Suppressor macrophage (primary cell): ENCODE results near the gene FABP6.
"Not testable (repeated sequence)": the region's sequence is repeated elsewhere in the genome, so short reads cannot be mapped to it uniquely, and the experiment has no call there.

Source experiments
- DNase-seq, 4 experiments: peaks; one replicate each; pipeline ENCODE4 v3.0.0-alpha.2; 2020 to 2022

FABP6 gene

DNA sequence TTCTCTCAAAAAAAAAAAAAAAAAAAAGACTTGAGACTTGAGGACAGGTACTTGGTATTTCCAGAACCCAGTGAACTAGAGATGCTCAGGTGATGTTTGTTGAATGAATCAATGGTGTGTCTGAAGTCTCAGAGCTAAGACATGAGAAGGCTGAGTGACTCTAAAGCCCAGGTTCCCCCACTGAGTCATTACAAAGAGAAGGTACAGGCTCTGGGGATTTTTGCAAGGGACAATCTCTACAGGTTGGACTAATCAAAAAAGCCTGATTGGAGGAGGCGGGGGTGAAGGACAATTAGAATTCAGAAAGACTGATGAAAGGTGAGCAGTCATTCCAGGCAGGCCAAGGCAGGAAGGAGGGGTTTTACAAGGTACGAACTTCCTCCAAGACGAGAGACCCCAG, 8.2 kb upstream of the FABP6 start:
- DNase-seq: no peak

DNA sequence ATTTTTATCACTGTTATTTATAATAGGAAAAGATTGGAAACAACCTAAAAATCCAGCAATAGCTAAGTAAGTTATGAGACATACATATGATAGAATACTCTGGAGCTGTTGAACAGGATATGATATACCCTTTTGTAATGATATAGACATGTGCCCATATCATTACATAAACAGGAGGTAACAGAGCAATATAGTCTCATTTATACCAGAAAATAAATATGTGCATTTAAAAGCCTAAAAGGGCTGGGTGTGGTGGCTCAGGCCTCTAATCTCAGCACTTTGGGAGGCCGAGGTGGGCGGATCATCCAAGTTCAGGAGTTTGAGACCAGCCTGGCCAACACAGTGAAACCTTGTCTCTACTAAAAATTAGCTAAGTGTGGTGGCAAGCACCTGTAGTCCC, 2.3 kb upstream of the FABP6 start:
- DNase-seq: no peak

DNA sequence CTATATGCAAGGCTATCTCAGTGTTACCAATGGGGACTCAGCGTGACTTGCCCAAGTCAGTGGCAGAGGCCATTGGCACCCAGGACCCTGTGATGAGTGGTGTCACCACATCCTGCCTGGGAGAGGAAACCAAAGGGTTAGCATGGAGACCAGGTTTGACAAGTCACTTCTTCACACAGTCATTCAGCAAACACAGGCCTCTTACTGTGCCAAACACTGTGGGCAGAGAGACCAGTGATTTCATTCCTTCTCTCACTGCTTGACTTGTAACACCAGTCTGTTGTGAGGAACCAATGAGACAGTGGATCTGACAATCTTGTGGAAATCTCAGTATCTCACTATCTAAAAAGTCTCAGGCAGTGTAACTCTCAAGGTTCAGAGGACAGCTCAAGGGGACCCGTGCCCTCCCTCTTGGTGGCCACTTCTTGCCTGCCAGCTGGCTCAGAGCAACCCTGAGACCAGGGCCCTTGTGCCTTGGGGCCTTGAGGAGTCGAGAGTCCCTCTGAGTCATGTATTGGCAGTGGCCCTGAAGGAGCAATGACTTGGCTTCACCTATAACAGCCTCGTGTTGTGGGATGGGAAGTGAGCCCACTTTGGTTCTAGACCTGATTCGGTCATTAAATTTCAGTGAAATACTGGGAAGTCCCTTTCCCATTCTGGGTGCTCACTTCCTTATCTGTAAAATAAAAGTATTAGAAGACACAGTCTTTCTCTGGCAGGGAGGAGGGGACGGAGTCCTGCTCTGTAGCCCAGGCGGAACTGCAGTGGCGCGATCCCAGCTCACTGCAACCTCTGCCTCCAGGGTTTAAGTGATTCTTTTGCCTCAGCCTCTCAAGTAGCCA, 1.6 kb downstream of the FABP6 start:
- peak; percentile 76 to 93 (median 86) for DNase-seq

DNA sequence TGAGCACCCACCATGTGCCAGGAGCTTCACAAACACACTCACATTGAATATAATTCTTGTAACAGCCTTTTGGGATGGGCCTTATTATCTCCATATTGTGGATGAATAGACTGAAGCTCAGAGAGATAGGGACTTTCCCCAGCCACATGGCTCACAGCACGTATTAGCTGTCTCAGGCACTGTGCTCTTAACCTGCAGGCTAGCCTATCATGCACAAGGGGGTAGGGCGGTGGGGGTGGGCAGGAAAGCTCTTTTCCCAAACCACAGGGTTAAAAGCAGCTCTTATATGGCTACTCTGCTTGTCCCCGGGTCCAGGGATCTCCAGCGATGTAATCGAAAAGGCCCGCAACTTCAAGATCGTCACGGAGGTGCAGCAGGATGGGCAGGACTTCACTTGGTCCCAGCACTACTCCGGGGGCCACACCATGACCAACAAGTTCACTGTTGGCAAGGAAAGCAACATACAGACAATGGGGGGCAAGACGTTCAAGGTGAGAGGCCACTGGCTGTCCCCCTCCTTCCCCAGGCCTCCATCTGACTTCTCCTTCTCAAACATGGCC, 2.6 kb downstream of the FABP6 start:
- peak in 2 of 4 experiments; percentile 14 to 17 for DNase-seq

DNA sequence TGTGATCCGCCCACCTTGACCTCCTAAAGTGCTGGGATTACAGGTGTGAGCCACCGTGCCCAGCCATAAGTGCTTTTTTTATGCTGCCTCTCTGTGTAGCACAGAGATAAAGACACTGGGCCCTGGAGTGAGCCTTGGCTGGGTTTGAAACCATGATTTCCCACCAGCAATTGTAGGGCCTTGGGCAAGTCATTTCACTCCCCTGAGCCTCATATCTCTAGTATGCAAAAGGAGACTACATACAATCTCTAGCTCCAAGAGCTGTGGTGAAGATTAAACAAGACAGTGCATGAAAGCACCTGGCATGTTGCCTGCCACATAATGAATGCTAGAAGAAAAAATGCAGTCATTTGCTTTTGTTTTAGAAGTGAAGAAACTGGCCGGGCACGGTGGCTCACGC, 3.9 kb downstream of the FABP6 start:
- no peak for DNase-seq

DNA sequence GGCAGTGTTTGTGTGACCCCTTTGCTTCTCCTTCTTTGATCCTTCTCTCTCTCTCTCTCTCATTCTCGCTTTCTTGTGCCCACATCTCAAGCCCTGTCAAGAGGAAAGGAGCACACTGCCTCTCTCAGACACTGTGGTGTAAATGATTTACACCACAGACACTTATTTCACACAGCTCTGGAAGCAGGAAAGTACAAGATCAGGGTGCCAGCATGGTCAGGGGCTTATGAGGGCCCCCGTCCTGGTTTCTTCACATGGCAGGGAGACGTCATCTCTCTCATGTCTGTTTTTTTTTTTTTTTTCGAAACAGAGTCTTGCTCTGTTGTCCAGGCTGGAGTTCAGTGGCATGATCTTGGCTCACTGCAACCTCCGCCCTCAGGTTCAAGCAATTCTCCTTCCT, 6.4 kb downstream of the FABP6 start:
- DNase-seq: no peak

DNA sequence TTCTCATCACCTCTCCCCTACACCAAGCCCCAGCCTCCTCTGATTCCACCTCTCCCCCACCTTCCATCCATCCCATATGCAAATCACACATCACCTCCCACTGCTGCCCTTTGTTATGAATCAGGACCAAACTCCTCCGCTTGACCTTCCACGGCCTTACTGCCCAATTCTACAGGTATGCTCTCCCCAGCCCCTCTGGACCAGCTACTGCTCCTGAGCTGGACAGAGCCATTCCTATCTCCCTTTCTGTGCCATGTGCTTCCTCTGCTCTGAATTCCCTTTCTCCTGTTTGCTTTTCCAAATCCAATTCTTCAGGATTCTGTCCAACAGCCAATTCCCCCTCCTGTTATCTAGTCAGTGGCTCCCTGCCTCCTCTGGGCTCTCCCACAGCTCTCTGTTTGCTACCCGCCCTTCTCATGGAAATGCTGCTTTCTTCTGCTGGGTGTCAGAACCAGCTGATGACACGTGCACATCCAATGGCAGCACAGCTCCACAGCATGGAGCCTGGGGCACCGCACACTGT, 8.3 kb downstream of the FABP6 start:
- DNase-seq: no peak

DNA sequence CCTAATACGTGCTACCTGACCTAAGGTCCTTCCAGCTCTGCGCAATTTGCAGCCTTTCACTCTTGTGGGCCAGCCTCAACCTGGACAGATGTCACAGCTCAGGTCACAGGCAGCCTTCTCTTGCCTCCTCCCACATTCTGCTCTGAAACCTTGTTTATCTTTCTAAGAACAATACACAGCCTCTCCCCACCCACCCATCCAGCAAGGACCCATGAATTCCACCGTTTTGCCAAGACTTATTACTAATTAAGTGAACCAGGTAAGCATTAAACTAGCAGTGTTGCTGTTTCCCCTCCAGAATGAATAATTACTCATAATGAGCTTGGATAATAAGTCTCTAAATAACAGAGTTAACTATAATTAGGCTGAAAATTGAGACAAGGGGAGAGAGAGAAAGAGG, 11.0 kb downstream of the FABP6 start:
- DNase-seq: no peak

DNA sequence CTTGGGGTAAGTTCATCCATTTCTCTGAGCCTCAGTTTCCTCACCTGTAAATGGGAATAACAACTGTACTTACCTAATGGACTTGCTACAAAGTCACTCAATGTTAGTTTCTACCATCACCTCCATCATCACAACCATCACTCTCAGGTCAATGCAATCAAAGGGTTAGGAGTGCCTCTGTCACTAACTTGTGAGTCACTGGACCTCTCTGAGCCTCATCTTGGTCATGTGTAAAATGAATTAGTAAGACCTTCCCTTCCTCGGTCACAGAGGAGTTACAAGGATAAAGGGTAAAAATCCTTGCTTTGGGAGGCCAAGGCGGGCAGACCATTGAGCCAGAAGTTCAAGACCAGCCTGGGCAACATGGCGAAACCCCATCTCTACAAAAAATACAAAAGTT, 12.8 kb downstream of the FABP6 start:
- peak in 1 of 4 experiments; percentile 13 for DNase-seq

DNA sequence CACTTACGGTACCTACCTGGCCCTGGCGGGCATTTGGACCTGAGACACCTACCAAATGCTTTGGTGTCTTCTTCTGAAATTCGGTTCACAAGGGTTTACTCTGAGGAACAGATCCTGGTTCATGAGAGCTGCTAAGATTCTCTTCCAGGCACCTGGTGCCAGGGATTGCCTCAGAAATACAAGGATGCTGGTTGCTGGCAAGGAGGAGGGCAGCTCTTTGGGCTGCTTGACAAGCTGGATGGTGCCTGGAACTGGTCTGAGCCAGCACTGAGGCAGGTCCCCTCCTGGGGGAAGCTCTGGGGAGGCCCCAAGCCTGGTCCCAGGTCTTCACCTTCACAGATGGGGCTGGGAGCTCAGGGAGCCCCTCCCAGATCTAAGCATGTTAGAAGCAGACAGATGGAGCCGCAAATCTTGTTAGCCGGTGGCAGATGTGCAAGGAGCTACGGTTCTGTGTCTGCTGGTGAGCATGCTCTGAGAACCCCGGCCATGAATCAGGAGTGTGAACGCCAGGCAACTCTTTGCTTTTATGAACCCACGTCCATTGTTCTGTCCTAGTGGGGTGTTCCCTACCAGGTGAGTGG, 16.3 kb downstream of the FABP6 start:
- no peak for DNase-seq

DNA sequence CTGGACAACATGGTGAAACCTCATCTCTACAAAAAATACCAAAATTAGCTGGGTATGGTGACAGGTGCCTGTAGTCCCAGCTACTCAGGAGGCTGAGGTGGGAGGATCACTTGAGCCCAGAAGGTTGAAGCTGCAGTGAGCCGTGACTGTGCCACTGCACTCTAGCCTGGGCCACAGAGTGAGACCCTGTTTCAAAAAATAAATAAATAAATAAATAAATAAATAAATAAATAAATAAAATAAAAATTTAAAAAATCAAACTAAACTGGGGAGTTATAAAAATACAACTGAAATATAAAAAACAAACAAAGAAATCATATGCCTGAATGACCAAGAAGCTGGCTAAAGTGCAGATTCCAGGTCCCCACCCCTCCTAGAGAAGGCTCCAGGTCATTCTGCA, 20.3 kb downstream of the FABP6 start:
- not testable (repeated sequence) for DNase-seq

DNA sequence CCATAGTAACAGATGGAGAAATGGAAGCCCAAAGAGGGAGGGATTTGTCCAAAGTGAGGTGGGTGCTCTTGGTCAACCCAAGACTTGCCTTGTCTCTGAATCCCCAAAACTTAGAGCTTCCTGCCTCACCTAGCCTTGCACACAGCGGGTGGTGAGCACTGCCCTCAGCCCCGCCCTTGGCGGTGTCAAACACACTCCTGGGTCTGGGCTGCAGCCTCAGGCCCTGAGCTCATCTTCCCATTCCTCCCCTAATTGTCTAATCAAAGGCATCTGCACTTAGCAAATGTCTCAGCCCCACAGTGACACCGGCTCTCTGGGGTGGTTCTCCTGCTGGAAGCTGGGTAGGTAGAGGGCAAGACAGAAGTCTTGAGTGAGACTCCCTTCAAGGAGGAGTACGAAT, 20.9 kb downstream of the FABP6 start:
- DNase-seq: no peak

DNA sequence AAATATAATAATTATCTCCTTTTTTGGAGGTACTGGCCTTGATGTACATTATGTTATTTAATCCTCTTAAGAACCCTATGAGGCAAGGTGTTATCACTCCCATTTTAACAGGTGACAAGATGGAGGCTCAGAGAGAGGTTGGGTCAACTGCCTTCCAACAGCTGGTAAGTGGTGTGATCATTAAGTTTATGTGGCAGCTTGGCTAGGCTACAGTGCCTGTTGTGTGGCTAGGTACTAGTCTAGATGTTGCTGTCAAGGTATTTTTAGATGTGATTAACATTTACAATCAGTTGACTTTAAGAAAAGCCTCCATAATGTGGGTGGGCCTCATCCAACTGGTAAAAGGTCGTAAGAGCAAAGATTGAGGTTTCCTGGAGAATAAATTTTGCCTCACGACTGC, 21.5 kb downstream of the FABP6 start:
- DNase-seq: no peak

DNA sequence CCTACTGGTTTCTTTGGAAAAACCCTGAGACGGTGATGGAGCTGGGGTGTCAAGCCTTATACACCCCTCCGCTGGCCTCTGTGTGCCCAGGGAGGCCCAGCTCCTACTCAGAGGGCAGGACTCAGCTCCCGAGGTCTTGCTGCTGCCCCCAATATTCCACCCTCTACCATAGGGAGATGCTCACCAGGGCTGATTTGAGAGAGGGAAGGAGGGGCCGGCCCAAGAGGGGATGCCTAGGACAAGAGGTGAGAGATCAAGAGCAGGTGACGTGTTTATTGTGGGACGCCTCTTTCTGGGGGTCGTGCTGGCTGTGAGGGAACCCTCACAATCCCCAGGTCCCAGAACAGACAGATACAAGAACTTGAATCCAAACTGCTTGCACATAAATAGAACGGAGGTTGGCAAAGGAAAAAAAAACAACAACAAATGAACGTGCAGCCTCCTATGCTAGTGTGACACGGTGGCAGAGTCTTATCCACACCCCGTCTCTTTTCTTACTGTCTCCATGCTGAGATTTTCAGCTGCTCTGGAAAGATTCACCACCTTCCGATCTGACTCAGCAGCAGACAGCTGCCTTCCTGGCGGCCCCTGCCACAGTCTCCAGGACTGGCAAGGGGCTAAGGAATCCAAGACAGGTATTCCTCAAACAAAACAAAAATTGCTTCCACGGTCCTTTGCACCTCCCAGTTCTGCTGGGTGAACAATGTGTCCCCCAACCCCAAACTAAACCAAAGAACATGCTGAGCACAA, 22.3 kb downstream of the FABP6 start:
- DNase-seq: no peak

DNA sequence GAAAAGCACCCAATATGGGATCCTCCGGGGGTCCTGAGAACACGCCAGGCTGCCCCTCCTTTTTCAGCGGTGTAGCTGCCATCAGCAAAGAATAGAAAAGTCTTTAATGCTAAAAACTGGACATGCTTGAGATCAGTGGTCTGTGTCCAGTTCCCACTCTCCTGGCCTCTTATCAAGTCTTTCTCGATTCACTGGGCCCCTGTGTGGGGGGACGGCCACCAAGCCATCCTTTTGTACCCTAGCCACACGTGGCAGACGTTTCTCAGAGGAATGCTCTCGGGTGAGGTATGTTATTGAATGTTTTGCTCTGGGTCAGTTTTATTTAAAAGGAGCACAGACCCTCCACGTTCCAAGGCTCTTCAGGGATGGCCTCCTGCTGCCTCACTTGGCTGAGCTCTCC, 23.6 kb downstream of the FABP6 start:
- DNase-seq: no peak

DNA sequence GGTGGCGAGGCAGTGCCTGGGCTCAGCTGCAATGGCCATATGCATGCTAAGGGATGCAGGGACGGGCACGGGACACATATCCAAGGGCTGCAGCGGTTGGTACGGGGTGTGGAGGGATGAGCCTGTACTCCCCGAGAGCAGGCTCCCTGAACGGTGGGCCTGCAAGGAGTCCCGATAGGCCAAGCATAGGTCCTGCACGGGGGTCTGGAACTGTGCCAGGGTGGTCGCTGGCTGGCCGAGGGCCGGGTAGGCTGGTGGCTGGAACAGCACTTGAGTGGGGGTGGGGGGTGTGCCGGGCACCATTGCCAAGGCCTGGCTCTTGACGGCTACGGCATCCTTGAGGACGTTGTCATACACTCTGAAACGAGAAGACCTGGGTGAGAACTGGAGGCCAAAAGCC, 24.1 kb downstream of the FABP6 start:
- DNase-seq: no peak

DNA sequence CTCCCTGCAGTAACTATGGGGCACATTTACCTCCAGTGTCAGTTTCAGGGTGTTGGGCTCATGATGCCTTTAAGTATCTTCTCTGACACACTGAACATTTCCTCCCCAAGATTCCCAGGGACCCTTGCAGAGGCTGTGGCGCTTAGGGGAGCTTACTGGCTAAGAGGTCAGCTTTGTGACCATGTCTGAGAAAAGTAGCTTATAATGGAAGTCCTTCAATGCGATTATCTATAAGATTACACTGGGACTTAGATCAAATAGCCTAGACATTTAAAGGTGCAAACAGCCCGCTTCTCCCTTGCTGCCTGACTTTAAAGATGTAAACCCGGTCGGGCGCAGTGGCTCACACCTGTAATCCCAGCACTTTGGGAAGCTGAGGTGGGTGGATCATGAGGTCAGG, 25.4 kb downstream of the FABP6 start:
- DNase-seq: no peak

DNA sequence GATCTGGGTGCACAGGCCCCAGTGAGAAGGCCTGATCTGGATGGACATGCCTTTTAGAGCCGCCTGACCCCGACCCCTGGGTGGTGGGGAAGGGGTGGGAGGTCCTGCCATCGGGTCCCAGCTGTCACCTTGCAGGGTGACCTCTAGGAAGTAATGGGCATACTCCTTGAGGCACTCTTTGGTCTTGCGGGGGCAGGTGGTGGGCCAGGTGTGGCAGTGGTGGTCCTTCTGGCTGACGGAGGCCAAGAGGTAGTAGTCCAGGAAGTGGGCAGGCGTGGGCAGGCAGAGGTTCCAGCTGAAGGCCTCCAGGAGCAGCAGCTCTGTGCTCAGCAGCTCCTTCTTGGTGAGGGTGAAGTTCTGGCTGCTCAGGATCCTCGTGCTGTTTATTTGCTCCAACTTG, 30.0 kb downstream of the FABP6 start:
- no peak for DNase-seq

DNA sequence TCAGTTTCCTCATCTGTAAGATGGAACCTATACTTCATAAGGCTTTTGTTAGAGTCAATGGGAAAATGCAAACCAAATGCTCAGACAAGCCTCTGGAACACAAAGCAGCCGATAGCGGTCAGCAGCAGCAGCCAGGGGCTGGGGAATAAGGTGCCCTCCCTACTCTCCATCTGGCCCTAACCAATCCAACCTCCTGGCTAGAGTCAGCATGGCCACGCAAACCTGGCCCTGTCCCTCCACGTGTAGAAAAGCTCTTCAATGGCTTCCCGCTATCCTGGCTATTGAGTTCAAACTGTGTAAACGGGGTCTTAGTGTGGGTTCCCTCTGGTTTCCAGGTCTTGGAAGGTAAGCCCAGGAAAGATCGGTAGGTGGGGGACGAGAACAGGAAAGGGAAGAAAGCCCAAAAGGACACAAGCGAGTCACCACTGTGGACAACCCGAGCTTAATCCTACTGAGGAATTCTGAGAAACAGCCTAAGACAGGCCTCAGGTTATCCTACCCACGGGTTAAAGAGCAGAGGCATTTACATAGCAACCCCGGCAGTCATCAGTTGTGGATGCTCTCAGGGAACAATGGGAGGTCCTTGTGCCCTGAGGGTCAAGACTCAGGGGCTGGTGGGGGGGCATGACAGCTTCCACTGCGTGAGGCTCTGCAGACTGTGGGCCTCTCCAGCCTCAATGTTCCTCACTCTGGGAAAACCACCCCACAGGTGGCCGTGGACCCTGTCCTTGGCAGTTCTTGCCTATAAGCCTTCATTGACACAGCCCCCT, 30.9 kb downstream of the FABP6 start:
- DNase-seq: no peak

DNA sequence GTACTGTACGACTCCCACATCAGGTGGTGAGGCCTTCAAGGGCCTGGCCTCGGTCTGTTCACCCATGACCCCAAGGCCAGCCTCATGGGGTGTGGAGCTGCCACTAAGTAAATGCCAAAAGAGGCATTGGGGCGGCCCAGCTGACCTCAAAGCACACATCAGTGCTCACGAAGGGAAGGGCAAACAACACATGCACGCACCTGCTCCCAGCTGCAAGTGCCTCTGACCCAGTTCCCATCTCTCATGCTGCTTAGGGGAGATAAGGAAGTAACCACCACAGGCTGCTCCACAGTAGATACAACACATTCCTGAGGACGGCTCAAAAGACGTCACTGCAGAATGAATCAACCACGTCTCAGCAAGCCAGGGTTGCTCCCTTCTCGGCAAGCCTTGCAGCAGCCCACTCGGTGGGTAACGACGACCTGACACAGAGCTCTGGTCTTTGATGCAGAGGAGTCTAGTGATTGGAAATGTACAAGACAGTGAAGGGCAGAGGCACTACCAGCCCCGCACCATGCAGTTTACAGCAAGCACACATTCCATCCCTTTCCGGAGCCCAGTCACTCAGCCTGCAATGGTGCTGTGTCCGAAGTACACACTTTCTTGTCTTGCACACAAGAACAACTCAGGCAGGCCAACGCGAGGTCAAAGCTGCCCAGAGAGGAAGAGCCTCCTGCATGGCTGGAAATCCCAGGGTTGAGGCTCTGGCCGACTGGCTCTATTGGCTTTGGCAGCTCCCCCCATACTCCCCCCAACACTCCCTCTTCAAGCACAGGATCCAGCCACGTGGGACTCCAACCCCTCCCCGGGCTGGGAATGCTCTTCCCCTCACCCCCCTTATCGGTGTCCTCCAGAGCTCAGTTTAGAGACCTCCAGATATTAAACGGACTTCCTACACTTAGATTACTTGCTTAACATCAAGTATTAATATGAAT, 31.8 kb downstream of the FABP6 start:
- DNase-seq: peak; percentile 62 to 86 (median 64)
